Body of pancreas (tissue), 4 donors: ENCODE results near the gene CISH.

Source experiments
- POLR2A ChIP-seq, 3 donors: fragments of 450-650 bp; IDR thresholded peaks; one replicate each; pipeline ENCODE4 v1.6.1; 2016; ENCODE audit warnings: antibody characterized with exemption in 3 of 3, mild to moderate bottlenecking in 2 of 3
- TF ChIP-seq, protein P1 (sequence below), 7 experiments: fragments of 450-650 bp in 4 of 7; fragments of 200-600 bp in 3 of 7; sonication (generic) in 3 of 7; IDR thresholded peaks; one replicate each; pipeline ENCODE4 v1.5.1; 2016 to 2019; ENCODE audit warnings: antibody characterized with exemption in 7 of 7

DNA sequence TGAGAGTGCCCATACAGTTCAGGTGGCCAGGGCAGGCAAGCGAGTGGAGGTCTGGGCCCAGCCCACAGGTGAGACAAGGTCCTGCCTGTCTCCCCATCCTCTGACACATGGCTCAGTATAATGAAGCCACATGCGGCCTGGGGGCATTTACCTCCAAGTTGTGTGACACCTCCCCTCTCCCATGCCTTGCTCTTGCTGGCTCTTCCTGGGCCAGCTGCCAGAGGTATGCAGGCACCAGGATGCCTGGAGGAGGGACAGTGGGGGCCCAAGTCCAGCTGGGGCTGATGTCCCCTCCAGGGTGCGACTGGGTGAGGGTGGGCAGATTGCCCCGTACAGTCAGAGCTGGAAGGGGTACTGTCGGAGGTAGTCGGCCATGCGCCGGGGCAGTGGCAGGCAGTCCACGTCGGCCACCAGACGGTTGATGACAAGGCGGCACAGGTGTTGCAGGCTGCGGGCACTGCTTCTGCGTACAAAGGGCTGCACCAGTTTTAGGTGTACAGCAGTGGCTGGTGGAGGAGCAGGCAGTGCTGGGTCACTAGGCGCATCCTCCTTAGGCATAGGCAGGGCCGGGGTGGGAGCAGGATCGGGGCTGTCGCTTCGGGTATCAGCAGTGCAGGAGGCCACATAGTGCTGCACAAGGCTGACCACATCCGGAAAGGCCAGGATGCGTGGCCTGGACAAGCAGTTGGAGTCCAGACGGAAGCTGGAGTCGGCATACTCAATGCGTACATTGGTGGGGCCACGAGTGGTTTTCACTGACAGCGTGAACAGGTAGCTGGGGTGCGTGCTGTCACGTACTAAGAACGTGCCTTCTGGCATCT lies 4.1 kb downstream of the CISH start:
- TF ChIP-seq, protein P1, sequence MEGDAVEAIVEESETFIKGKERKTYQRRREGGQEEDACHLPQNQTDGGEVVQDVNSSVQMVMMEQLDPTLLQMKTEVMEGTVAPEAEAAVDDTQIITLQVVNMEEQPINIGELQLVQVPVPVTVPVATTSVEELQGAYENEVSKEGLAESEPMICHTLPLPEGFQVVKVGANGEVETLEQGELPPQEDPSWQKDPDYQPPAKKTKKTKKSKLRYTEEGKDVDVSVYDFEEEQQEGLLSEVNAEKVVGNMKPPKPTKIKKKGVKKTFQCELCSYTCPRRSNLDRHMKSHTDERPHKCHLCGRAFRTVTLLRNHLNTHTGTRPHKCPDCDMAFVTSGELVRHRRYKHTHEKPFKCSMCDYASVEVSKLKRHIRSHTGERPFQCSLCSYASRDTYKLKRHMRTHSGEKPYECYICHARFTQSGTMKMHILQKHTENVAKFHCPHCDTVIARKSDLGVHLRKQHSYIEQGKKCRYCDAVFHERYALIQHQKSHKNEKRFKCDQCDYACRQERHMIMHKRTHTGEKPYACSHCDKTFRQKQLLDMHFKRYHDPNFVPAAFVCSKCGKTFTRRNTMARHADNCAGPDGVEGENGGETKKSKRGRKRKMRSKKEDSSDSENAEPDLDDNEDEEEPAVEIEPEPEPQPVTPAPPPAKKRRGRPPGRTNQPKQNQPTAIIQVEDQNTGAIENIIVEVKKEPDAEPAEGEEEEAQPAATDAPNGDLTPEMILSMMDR (IDR thresholded peaks at IDR 0.05) = no peak
- no peak for TF ChIP-seq POLR2A (IDR thresholded peaks at IDR 0.05)
